Natural killer cell (primary cell): ENCODE results near the gene LMTK2. TPM values are rescaled to one million over a fixed set of nuclear protein-coding genes. Genes with fewer than 3 reads are reported as not detected.

Source experiments
- ATAC-seq, 3 donors: fragments of 150-1000 bp in 2 of 3; fragments of 200-7000 bp in 1 of 3; cut with Tn5 transposase; 1 replicate in 1 of 3; 2 replicates in 2 of 3; pipeline ENCODE4 v1.10.0; 2021; ENCODE audit warnings: mild to moderate bottlenecking in 2 of 3, moderate library complexity in 2 of 3
- DNase-seq, 2 donors: peaks; one replicate each; pipeline versions ENCODE4 v3.0.0 to v3.0.0-alpha.2; 2013 to 2021; ENCODE audit warnings: mixed read lengths in 1 of 2
- H3K27ac ChIP-seq: one replicate; pipeline ENCODE4 v1.5.1; 2013; ENCODE audit warnings: mild to moderate bottlenecking, low read length
- H3K27me3 ChIP-seq: one replicate; pipeline ENCODE4 v1.6.1; 2013; ENCODE audit warnings: low read length; ENCODE audit not compliant: control insufficient read depth, insufficient read depth
- H3K36me3 ChIP-seq: one replicate; pipeline ENCODE4 v1.6.1; 2013; ENCODE audit warnings: low read length; ENCODE audit not compliant: control insufficient read depth, insufficient read depth
- H3K4me1 ChIP-seq: one replicate; pipeline ENCODE4 v1.6.1; 2013; ENCODE audit warnings: low read length; ENCODE audit not compliant: control insufficient read depth, insufficient read depth
- H3K4me3 ChIP-seq: one replicate; pipeline ENCODE4 v1.5.1; 2013; ENCODE audit warnings: low read length
- H3K9me3 ChIP-seq: one replicate; pipeline ENCODE4 v1.6.1; 2013; ENCODE audit warnings: low read length; ENCODE audit not compliant: control insufficient read depth, insufficient read depth
- H3K27ac Mint-ChIP-seq, 2 donors: one replicate each; pipeline ENCODE4 v1.8.0; 2022; ENCODE audit warnings: mild to moderate bottlenecking in 2 of 2, mixed read lengths in 2 of 2, moderate library complexity in 1 of 2
- H3K27me3 Mint-ChIP-seq, 2 donors: one replicate each; pipeline ENCODE4 v1.8.0; 2022; ENCODE audit warnings: low read depth in 2 of 2, mixed read lengths in 2 of 2
- H3K36me3 Mint-ChIP-seq: one replicate; pipeline ENCODE4 v1.8.0; 2022; ENCODE audit warnings: mixed read lengths
- H3K4me1 Mint-ChIP-seq, 2 donors: one replicate each; pipeline ENCODE4 v1.8.0; 2022; ENCODE audit warnings: mixed read lengths in 2 of 2
- H3K4me3 Mint-ChIP-seq: one replicate; pipeline ENCODE4 v1.8.0; 2022; ENCODE audit warnings: mild to moderate bottlenecking, moderate library complexity, mixed read lengths
- H3K9me3 Mint-ChIP-seq, 2 donors: one replicate each; pipeline ENCODE4 v1.8.0; 2022; ENCODE audit warnings: mixed read lengths in 2 of 2
- WGBS: methylation state at CpG from one replicate; pipeline ENCODE4 v1.1.7; 2013; ENCODE audit warnings: missing lambda C conversion rate; ENCODE audit not compliant: insufficient coverage; 5-methylcytosine and 5-hydroxymethylcytosine counted together
- intact Hi-C: fragments of 100-400 bp; cut with micrococcal nuclease; formaldehyde crosslinking; loops from one replicate; pipeline ENCODE4 v1.14.2; 2022
- total RNA-seq, 4 donors: library from RNA; stranded (reverse); fragments of 120-200 nt in 1 of 4; gene quantifications; one replicate each; pipeline versions ENCODE4 v1.2.3 to v1.2.4, GENCODE V29; 2013 to 2022
- TF ChIP-seq, protein P1 (sequence below): fragments of 200-600 bp; IDR thresholded peaks from one replicate; pipeline ENCODE4 v1.8.0; 2022; ENCODE audit warnings: antibody characterized with exemption

The LMTK2 gene
- total RNA-seq, 3 donors from 2014 or later (not counting 1 experiment from before 2014, with no cell fraction given), result 18.7 to 33.9 (median 26.6) TPM

DNA sequence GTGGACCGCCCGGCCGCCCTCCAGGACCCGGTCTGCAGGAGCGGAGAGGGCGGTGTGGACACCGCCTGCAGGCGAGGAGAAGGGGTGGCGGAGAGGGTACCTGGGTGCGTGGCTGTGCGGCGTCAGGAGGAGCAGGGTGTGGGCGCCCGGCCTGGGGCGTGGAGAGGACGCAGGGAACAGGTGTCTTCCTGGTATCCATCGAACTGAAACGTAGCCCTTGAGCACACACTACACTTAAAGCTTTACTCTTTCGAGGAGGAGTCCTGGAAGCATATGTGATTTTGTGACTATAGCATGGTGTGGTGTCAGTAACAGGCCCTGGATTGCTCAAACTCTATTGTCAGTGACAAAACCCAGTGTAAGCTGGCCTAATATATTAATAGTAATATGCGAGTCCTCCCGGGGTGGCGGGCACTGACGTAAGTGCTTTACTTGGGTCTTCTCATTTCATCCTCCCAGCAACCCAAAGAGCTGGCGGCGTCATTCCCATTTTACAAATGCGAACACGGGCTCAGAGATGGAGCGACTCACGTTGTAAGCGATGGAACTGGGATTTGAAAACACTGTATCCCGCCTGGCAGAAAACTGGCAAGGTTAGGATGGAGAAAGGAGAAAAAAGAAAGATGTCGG is 145.9 kb downstream of the LMTK2 start:
- ATAC-seq, result peak in 1 of 3 donors; percentile 3
- Histone ChIP-seq H3K4me3 (peak overlapping the region; percentile 66), H3K36me3 (peaks cover 6% of the 10 kb centered on the region), H3K27me3 (no peaks in the 10 kb centered on the region), H3K4me1 (peaks cover 42% of the 10 kb centered on the region), H3K27ac (peak overlapping the region; percentile 69), H3K9me3 (no peaks in the 10 kb centered on the region)
- Mint-ChIP-seq H3K27ac (peak overlapping the region; percentile 86 to 99), H3K27me3 (no peaks in the 10 kb centered on the region), H3K4me3 (peak overlapping the region; percentile 94), H3K4me1 (peaks cover 59 to 62% of the 10 kb centered on the region in 2 donors), H3K9me3 (no peaks in the 10 kb centered on the region), H3K36me3 (no peaks in the 10 kb centered on the region)
- no peak for DNase-seq
- 32% methylated on average over 31 of the region's 32 CpGs for WGBS
- TF ChIP-seq, protein P1, sequence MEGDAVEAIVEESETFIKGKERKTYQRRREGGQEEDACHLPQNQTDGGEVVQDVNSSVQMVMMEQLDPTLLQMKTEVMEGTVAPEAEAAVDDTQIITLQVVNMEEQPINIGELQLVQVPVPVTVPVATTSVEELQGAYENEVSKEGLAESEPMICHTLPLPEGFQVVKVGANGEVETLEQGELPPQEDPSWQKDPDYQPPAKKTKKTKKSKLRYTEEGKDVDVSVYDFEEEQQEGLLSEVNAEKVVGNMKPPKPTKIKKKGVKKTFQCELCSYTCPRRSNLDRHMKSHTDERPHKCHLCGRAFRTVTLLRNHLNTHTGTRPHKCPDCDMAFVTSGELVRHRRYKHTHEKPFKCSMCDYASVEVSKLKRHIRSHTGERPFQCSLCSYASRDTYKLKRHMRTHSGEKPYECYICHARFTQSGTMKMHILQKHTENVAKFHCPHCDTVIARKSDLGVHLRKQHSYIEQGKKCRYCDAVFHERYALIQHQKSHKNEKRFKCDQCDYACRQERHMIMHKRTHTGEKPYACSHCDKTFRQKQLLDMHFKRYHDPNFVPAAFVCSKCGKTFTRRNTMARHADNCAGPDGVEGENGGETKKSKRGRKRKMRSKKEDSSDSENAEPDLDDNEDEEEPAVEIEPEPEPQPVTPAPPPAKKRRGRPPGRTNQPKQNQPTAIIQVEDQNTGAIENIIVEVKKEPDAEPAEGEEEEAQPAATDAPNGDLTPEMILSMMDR, result no peak
- intact Hi-C loops, result loop anchor here (2.0 to 10.0 kb wide), 2 partner anchors 28 to 118 kb away; partner anchors contain the start of gene BRI3

DNA sequence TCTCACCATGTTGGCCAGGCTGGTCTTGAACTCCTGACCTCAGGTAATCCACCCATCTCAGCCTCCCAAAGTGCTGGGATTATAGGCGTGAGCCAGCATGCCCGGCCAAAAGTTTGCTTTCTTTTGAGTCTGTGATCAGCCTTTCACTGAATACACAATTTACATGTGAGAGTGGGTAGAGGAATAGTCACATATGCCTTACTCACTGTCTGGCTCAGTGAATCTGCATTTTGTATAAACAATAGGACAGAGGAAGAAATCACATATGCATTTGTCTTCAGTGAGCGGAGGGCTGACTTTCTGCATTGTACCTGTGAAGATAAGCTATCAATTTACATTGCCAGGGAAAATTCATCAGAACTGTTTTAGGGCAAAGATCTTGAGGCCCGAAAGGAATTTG is 147.9 kb downstream of the LMTK2 start:
- Mint-ChIP-seq H3K27me3 (no peaks in the 10 kb centered on the region), H3K4me1 (peaks cover 48 to 52% of the 10 kb centered on the region in 2 donors), H3K27ac (peak overlapping the region; percentile 57 to 84), H3K4me3 (no peak overlapping the region), H3K9me3 (no peaks in the 10 kb centered on the region), H3K36me3 (no peaks in the 10 kb centered on the region)
- Histone ChIP-seq H3K4me3 (no peak overlapping the region), H3K4me1 (peaks cover 34% of the 10 kb centered on the region), H3K9me3 (no peaks in the 10 kb centered on the region), H3K27ac (no peak overlapping the region), H3K27me3 (no peaks in the 10 kb centered on the region), H3K36me3 (peaks cover 6% of the 10 kb centered on the region)
- no peak for ATAC-seq
- DNase-seq, result no peak
- TF ChIP-seq, protein P1, result no peak
- intact Hi-C loops, result loop anchor here (10.0 kb wide), 1 partner anchor 120 kb away; no protein-coding TSS in a partner anchor
- WGBS, result 100% methylated on average over 4 of the region's 4 CpGs

DNA sequence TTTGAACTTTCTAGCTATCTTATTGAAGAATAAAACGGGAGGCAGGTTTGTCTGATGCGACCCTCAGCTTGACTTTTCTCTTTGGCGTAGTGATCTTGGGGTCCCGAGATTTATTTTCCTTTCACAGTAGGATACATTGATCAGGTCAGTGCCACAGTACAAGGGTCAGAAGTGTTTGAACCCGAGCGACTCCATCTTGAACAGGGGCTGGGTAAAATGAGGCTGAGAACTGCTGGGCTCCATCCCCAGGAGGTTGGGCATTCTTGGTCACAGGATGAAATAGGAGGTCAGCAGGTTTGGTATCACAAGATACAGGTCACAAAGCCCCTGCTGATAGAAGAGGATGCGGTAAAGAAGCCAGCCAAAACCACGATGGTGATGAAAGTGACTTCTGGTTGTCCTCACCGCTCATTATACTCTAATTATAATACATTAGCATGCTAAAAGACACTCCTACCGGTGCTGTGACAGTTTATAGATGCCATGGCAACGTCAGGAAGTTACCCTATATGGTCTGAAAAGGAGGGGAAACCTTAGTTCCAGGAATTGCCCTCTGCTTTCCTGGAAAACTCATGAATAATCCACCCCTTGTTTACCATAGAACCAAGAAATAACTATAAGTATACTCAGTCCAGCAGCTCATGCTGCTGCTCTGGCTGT is 148.4 kb downstream of the LMTK2 start:
- Mint-ChIP-seq H3K4me3 (peak overlapping the region; percentile 43), H3K27ac (peak overlapping the region; percentile 57 to 84), H3K4me1 (peaks cover 43 to 52% of the 10 kb centered on the region in 2 donors), H3K27me3 (no peaks in the 10 kb centered on the region), H3K9me3 (no peaks in the 10 kb centered on the region), H3K36me3 (no peaks in the 10 kb centered on the region)
- Histone ChIP-seq H3K27ac (no peak overlapping the region), H3K9me3 (no peaks in the 10 kb centered on the region), H3K36me3 (peaks cover 6% of the 10 kb centered on the region), H3K4me1 (peaks cover 33% of the 10 kb centered on the region), H3K4me3 (no peak overlapping the region), H3K27me3 (no peaks in the 10 kb centered on the region)
- TF ChIP-seq, protein P1, result no peak
- DNase-seq, result peak in 1 of 2 donors; percentile 39
- 81% methylated on average over 9 of the region's 11 CpGs for WGBS
- intact Hi-C loops, result loop anchor here (10.0 kb wide), 1 partner anchor 120 kb away; no protein-coding TSS in a partner anchor
- peak in 2 of 3 donors; percentile 2 to 7 for ATAC-seq
